Osteoblast (primary cell): ENCODE data around the gene PLK5. TPM values are rescaled to one million over a fixed set of nuclear protein-coding genes. Genes with fewer than 3 reads are reported as not detected.
"Not testable (repeated sequence)": the region's sequence is repeated elsewhere in the genome, so short reads cannot be mapped to it uniquely, and the experiment has no call there.

ENCODE experiments used
- DNase-seq: peaks from one replicate; pipeline ENCODE4 v3.0.0; 2011; ENCODE audit warnings: low spot score, mixed read lengths; ENCODE audit not compliant: insufficient read length; ENCODE audit errors: missing footprints
- H2AFZ ChIP-seq: 2 replicates; pipeline ENCODE4 v1.6.0; 2011; ENCODE audit warnings: mild to moderate bottlenecking, low read length
- H3K27ac ChIP-seq: 2 replicates; pipeline ENCODE4 v1.5.1; 2011; ENCODE audit warnings: mild to moderate bottlenecking, low read depth, low read length, moderate library complexity
- H3K27me3 ChIP-seq: 2 replicates; pipeline ENCODE4 v1.6.0; 2012; ENCODE audit warnings: mild to moderate bottlenecking, control low read depth, inconsistent platforms, low read length, moderate library complexity; ENCODE audit not compliant: insufficient read depth
- H3K36me3 ChIP-seq: 2 replicates; pipeline ENCODE4 v1.5.1; 2011; ENCODE audit warnings: mild to moderate bottlenecking, low read length, control low read depth, moderate library complexity; ENCODE audit not compliant: insufficient read depth
- H3K4me1 ChIP-seq: 2 replicates; pipeline ENCODE4 v1.5.1; 2011; ENCODE audit warnings: mild to moderate bottlenecking, low read length, control low read depth, moderate library complexity; ENCODE audit not compliant: insufficient read depth
- H3K4me2 ChIP-seq: 2 replicates; pipeline ENCODE4 v1.6.0; 2011; ENCODE audit warnings: mild to moderate bottlenecking, low read length; ENCODE audit not compliant: insufficient read depth
- H3K4me3 ChIP-seq: fragments of 200-600 bp; sonication (generic); 3 replicates; pipeline ENCODE4 v1.5.1; 2012; ENCODE audit warnings: mild to moderate bottlenecking, low read length, inconsistent platforms; ENCODE audit not compliant: insufficient read depth
- H3K79me2 ChIP-seq: 2 replicates; pipeline ENCODE4 v1.6.0; 2012; ENCODE audit warnings: mild to moderate bottlenecking, low read length, control low read depth, inconsistent platforms; ENCODE audit not compliant: insufficient read depth
- H3K9me3 ChIP-seq: 2 replicates; pipeline ENCODE4 v1.5.1; 2011; ENCODE audit warnings: low read depth, low read length, control low read depth
- H4K20me1 ChIP-seq: 2 replicates; pipeline ENCODE4 v1.6.0; 2012; ENCODE audit warnings: mild to moderate bottlenecking, low read length, control low read depth; ENCODE audit not compliant: insufficient read depth
- total RNA-seq: library from RNA; depleted of rRNA; stranded (reverse); fragments of >200 nt; gene quantifications from 2 replicates; pipeline ENCODE4 v1.2.3, GENCODE V29; 2012
- TF ChIP-seq, protein P1 (sequence below): IDR thresholded peaks from 2 replicates; pipeline ENCODE4 v1.5.1; 2011; ENCODE audit warnings: mild to moderate bottlenecking, low read depth, low read length, moderate library complexity; ENCODE audit errors: extremely low read depth

PLK5 gene
- total RNA-seq, 1 donor = under 0.01 TPM

DNA sequence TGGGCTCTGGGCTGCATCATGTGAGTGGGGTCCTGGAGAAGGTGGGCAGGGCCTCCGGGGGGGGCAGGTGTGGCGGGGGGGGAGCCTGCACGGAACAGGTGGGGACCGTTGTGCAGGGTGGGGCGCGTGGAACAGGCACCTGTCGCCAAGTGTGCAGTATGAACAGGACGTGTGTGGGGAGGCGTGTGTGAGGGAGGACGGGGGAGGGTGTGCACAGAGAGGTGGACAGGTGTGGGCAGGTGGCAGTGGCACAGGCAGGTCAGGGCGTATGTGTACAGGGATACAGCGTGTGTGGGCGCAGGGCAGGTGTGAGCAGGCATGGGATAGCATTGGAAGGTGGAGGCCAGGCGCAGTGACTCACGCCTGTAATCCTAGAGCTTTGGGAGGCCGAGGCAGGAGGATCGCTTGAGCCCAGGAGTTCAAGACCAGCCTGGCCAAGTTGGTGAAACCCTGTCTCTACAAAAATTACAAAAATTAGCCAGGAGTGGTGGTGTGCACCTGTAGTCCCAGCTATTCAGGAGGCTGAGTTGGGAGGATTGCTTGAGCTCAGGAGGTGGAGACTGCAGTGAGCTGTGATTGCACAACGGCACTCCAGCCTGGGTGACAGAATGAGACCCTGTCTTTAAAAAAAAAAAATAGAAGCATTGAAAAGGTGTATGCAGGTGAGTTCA, 3.2 kb downstream of the PLK5 start:
- TF ChIP-seq, protein P1, sequence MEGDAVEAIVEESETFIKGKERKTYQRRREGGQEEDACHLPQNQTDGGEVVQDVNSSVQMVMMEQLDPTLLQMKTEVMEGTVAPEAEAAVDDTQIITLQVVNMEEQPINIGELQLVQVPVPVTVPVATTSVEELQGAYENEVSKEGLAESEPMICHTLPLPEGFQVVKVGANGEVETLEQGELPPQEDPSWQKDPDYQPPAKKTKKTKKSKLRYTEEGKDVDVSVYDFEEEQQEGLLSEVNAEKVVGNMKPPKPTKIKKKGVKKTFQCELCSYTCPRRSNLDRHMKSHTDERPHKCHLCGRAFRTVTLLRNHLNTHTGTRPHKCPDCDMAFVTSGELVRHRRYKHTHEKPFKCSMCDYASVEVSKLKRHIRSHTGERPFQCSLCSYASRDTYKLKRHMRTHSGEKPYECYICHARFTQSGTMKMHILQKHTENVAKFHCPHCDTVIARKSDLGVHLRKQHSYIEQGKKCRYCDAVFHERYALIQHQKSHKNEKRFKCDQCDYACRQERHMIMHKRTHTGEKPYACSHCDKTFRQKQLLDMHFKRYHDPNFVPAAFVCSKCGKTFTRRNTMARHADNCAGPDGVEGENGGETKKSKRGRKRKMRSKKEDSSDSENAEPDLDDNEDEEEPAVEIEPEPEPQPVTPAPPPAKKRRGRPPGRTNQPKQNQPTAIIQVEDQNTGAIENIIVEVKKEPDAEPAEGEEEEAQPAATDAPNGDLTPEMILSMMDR = no peak
- no peaks in the 10 kb centered on the region for H3K36me3 ChIP-seq
- no peak overlapping the region for H3K27ac ChIP-seq
- no peaks in the 10 kb centered on the region for H3K4me1 ChIP-seq
- H3K4me2 ChIP-seq = no peak overlapping the region
- no peaks in the 10 kb centered on the region for H3K9me3 ChIP-seq
- H3K79me2 ChIP-seq = no peaks in the 10 kb centered on the region
- H2AFZ ChIP-seq = no peak overlapping the region
- DNase-seq = peak; percentile 47
- no peaks in the 10 kb centered on the region for H4K20me1 ChIP-seq
- H3K4me3 ChIP-seq = no peak overlapping the region
- H3K27me3 ChIP-seq = peaks cover 31% of the 10 kb centered on the region

DNA sequence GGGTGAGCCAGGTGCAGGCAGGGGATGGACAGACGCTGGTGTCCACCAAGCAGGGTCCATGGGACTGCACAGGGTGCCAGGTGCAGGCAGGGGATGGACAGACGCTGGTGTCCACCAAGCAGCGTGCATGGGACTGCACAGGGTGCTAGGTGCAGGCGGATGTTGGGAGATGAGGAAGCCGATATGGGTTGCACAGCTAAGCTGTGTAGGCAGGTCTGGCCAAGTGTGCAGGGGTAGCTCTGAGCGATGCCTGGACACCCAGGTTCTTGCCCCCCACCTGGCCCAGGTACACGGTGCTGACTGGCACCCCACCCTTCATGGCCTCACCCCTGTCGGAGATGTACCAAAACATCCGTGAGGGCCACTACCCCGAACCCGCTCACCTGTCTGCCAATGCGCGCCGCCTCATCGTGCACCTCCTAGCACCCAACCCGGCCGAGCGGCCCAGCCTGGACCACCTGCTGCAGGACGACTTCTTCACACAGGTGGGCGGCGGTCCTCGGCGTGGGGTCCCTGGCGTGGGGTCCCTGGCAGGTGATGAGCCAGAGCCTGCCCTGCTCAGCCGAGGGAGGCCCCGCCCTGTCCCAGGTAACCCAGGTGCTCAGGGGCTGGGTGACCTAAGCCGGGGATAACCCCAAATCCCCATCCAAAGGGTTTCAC, 3.9 kb downstream of the PLK5 start:
- Histone ChIP-seq H4K20me1 (no peaks in the 10 kb centered on the region), H3K36me3 (no peaks in the 10 kb centered on the region), H3K4me3 (no peak overlapping the region), H3K9me3 (no peaks in the 10 kb centered on the region), H3K4me2 (no peak overlapping the region), H3K27ac (no peak overlapping the region), H3K4me1 (no peaks in the 10 kb centered on the region), H3K79me2 (no peaks in the 10 kb centered on the region), H3K27me3 (peaks cover 27% of the 10 kb centered on the region), H2AFZ (no peak overlapping the region)
- DNase-seq = peak; percentile 86
- TF ChIP-seq, protein P1 = no peak

DNA sequence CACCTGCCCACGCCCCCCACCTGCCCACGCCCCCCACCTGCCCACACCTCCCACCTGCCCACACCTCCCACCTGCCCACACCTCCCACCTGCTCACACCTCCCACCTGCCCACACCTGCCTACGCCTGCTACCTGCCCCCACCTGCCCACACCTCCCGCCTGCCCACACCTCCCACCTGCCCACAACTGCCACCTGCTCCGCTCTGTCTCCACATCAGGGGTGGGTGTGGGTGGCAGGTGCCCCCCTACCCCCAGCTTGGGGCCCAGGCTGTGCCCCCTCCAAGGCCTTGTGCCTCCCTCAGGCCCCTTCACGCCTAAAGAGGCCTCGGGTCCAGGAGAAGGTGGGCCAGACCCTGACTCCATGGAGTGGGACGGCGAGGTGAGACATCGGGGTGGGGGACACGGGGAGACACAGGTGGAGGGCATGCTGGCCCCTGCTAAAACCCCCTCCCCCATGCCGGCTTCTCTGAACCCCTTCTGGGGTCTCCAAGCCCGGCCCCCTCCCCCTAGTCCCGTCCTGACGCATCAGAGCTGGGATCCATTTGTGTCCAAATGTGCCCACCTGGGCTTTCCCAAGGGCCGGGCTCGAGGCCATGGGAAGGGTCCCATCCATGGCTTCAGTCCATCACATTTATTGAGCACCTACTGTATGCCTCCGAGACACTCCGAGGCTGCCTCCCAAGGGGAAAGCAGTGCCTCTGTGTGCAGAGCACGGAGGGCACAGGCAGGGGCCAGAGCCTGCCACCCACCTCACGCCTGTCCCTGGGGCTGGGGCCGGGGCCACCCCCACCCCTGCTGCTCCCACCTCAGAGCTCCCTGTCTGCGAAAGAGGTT, 4.9 kb downstream of the PLK5 start:
- Histone ChIP-seq H3K4me1 (no peaks in the 10 kb centered on the region), H3K79me2 (no peaks in the 10 kb centered on the region), H3K27me3 (peaks cover 18% of the 10 kb centered on the region), H3K36me3 (no peaks in the 10 kb centered on the region), H3K4me2 (no peak overlapping the region), H2AFZ (no peak overlapping the region), H3K4me3 (no peak overlapping the region), H4K20me1 (no peaks in the 10 kb centered on the region), H3K27ac (no peak overlapping the region), H3K9me3 (no peaks in the 10 kb centered on the region)
- TF ChIP-seq, protein P1 = no peak
- peak; percentile 76 for DNase-seq

DNA sequence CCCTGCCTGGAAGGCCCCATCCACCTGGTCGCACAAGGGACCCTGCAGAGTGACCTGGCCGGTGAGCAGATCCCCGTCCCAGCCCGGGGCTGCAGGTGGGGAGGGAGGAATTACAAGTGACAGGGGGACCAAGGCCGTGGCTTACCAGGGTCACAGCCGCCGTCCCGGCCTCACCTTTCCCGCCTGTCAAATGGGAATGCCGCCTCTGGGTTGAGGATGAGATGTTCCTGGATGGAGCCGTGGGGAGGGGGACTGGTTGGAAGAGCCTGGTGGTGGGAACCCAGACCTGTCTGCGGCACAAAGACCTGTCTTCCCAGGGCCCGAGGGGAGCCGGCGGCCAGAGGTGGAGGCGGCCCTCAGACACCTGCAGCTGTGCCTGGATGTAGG, 5.5 kb downstream of the PLK5 start:
- no peak overlapping the region for H3K27ac ChIP-seq
- peaks cover 15% of the 10 kb centered on the region for H3K27me3 ChIP-seq
- H3K4me2 ChIP-seq = no peak overlapping the region
- TF ChIP-seq, protein P1 = no peak
- no peak for DNase-seq
- H3K4me3 ChIP-seq = no peak overlapping the region
- no peaks in the 10 kb centered on the region for H3K36me3 ChIP-seq
- no peaks in the 10 kb centered on the region for H3K79me2 ChIP-seq
- H3K4me1 ChIP-seq = no peaks in the 10 kb centered on the region
- no peaks in the 10 kb centered on the region for H3K9me3 ChIP-seq
- H2AFZ ChIP-seq = no peak overlapping the region
- H4K20me1 ChIP-seq = no peaks in the 10 kb centered on the region

DNA sequence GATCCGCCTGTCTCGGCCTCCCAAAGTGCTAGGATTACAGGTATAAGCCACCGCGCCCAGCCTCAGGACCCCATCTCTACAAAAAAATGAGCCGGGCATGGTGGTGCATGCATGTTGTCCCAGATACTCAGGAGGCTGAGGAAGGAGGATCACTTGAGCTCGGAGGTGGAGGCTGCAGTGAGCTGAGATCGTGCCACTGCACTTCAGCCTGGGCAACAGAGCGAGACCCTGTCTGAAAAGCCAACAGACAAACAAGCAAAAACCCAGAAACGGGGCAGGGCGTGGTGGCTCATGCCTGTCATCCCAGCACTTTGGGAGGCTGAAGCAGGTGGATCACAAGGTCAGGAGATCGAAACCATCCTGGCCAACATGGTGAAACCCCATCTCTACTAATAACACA, 7.0 kb downstream of the PLK5 start:
- H3K27ac ChIP-seq, H3K36me3 ChIP-seq, H3K27me3 ChIP-seq, H3K9me3 ChIP-seq, DNase-seq, H2AFZ ChIP-seq, H3K4me3 ChIP-seq, H3K79me2 ChIP-seq, H3K4me2 ChIP-seq, H4K20me1 ChIP-seq, H3K4me1 ChIP-seq: not testable (repeated sequence)
